ENCODE results near the gene PROZ.

DNA sequence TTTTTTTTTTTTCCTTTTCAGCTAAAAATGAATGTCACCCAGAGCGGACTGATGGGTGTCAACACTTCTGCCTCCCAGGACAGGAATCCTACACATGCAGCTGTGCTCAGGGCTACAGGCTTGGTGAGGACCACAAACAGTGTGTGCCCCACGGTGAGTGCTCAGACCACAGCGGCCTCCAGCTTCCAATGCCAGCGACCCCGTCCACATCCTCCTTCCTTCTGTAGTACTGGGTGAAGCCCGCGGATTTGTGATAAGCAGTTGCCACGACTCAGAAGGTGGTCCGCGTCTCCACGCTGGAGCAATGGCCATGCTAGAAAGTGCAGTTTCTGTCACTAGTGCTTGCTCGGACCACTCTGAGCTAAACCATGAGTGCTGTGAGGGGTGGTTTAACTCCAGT lies 6.0 kb downstream of the PROZ start:
- TF ChIP-seq, protein P1, sequence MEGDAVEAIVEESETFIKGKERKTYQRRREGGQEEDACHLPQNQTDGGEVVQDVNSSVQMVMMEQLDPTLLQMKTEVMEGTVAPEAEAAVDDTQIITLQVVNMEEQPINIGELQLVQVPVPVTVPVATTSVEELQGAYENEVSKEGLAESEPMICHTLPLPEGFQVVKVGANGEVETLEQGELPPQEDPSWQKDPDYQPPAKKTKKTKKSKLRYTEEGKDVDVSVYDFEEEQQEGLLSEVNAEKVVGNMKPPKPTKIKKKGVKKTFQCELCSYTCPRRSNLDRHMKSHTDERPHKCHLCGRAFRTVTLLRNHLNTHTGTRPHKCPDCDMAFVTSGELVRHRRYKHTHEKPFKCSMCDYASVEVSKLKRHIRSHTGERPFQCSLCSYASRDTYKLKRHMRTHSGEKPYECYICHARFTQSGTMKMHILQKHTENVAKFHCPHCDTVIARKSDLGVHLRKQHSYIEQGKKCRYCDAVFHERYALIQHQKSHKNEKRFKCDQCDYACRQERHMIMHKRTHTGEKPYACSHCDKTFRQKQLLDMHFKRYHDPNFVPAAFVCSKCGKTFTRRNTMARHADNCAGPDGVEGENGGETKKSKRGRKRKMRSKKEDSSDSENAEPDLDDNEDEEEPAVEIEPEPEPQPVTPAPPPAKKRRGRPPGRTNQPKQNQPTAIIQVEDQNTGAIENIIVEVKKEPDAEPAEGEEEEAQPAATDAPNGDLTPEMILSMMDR (conservative IDR thresholded peaks at IDR 0.05; ENCODE audit: low read length), result no peak
- no peak for TF ChIP-seq EZH2phosphoT487 (IDR thresholded peaks at IDR 0.05; ENCODE audit: borderline replicate concordance, low read depth, low read length)
